GM19023 (cell line): ENCODE results near the gene CASTOR1.

Experiments used
- ATAC-seq: cut with Tn5 transposase; IDR thresholded peaks from one replicate; pipeline ENCODE4 v1.9.1; 2021; ENCODE audit warnings: mild to moderate bottlenecking, moderate library complexity; ENCODE audit not compliant: unreplicated experiment

The CASTOR1 gene

GRCh38 chr22:30301995-30302809 lies 12.9 kb upstream of the CASTOR1 start:
- no peak for ATAC-seq

- ATAC-seq, result no peak
Measured at GRCh38 chr22:30299322-30299721, 10.0 kb upstream of the CASTOR1 start.

- ATAC-seq, result no peak
Measured at GRCh38 chr22:30297991-30298701, 8.8 kb upstream of the CASTOR1 start.

- ATAC-seq, result no peak
Measured at GRCh38 chr22:30297276-30297990, 8.1 kb upstream of the CASTOR1 start.

GRCh38 chr22:30296833-30297232 lies 7.5 kb upstream of the CASTOR1 start:
- ATAC-seq, result no peak

GRCh38 chr22:30296324-30296723 lies 7.0 kb upstream of the CASTOR1 start:
- ATAC-seq, result no peak

GRCh38 chr22:30295576-30295975 lies 6.3 kb upstream of the CASTOR1 start:
- no peak for ATAC-seq

GRCh38 chr22:30294830-30295229 lies 5.5 kb upstream of the CASTOR1 start:
- no peak for ATAC-seq

- ATAC-seq, result no peak
Measured at GRCh38 chr22:30294066-30294465, 4.8 kb upstream of the CASTOR1 start.

- no peak for ATAC-seq
Measured at GRCh38 chr22:30293026-30293425, 3.7 kb upstream of the CASTOR1 start.

- ATAC-seq, result no peak
Measured at GRCh38 chr22:30292069-30292970, 3.0 kb upstream of the CASTOR1 start.

GRCh38 chr22:30291058-30291892 lies 2.0 kb upstream of the CASTOR1 start:
- no peak for ATAC-seq

GRCh38 chr22:30290342-30291057 lies 1.2 kb upstream of the CASTOR1 start:
- ATAC-seq, result no peak

GRCh38 chr22:30289980-30290313 lies 642 bp upstream of the CASTOR1 start:
- peak; percentile 17 for ATAC-seq

GRCh38 chr22:30288419-30289140 lies 725 bp downstream of the CASTOR1 start:
- no peak for ATAC-seq

GRCh38 chr22:30287648-30288418 lies 1.5 kb downstream of the CASTOR1 start:
- ATAC-seq, result no peak

- ATAC-seq, result no peak
Measured at GRCh38 chr22:30286813-30287647, 2.3 kb downstream of the CASTOR1 start.
